Measurements from ENCODE around the gene GBP2. TPM values are rescaled to one million over a fixed set of nuclear protein-coding genes. Genes with fewer than 3 reads are reported as not detected.
A peak's percentile ranks its signal among the peaks of the same experiment; 100 is the strongest.
"Not testable (repeated sequence)": the region's sequence is repeated elsewhere in the genome, so short reads cannot be mapped to it uniquely, and the experiment has no call there.

The GBP2 gene
- total RNA-seq, 2 donors from 2014 or later = 309 to 356 TPM

DNA sequence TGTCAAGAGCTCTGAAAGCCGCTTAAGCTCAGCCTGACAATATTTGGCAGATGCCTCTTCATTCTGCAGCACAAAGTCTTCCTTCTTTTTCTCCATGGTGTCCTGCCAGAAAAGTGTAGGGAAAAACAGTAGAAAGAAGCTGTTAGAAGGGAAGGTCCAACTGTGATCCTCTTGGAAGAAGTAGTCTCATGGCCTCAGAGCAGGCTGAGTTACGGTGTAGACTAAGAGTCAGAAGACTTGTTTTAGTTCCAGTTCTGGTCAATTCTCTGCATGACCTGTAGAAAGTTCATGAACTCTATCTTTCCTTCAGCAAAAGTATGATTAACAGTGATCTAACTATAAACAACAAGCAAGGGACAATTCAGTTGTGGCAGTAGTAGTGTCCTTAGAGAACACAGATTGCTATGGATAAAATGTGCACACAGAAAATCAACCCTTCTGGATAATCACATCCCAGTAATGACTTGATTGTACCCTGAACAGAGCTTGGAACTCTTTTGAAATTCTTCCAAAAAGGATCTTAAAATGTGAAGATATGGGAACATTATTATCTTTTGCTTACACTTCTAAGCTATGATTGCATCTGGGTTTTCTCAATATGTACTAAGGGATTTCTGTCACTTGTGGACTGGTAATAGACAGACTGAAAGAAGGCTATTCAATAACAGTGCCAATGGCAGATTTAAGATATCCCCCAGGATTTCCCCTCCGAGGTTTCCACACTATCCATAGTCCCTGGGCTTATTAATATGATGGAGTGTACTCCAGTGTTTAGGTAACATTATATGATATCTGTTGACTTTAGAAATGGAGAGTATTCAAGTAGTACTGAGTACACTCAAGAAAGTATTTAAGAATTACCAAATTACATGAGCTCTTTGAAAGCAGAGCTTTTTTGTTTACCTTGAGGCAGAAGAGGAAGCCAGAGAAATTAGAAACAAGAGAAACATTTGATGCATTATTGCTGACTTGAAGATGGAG is 22.1 kb upstream of the GBP2 start:
- Mint-ChIP-seq H3K27ac (peak overlapping the region; percentile 66), H3K4me3 (no peak overlapping the region), H3K36me3 (ENCODE audit: insufficient read depth in 2 of 2) (no peaks in the 10 kb centered on the region), H3K27me3 (ENCODE audit: low read depth) (no peaks in the 10 kb centered on the region), H3K9me3 (no peaks in the 10 kb centered on the region), H3K4me1 (ENCODE audit: low read depth) (peaks cover 4% of the 10 kb centered on the region)
- DNase-seq = no peak
- ATAC-seq (replicated peaks in 1 of 2) = no peak

DNA sequence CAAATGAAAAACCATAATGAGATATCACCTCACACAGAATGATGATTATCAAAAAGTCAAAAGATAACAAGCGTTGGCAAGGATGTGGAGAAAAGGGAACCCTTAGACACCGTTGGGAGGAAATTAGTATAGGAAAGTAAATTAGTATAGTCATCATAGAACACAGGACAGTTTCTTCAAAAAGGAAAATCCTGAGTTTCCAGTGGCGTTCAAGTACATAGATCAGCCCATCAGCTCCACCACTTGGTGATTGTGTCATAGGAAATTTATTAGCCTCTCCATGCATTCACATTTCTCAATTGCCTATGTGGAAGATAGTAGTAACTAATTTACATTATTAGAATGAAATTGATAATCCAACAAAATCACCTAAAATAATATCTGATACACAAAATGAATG is 20.8 kb upstream of the GBP2 start:
- no peaks in the 10 kb centered on the region for H3K9me3 Mint-ChIP-seq
- peaks cover 2% of the 10 kb centered on the region for H3K4me1 Mint-ChIP-seq (ENCODE audit: low read depth)
- H3K4me3 Mint-ChIP-seq = no peak overlapping the region
- H3K36me3 Mint-ChIP-seq (ENCODE audit: insufficient read depth in 2 of 2) = no peaks in the 10 kb centered on the region
- DNase-seq = no peak
- no peak for ATAC-seq (replicated peaks in 1 of 2)
- no peak overlapping the region for H3K27ac Mint-ChIP-seq
- no peaks in the 10 kb centered on the region for H3K27me3 Mint-ChIP-seq (ENCODE audit: low read depth)

GRCh38 chr1:89143484-89143883 is 17.6 kb upstream of the GBP2 start:
- no peak for ATAC-seq (replicated peaks in 1 of 2)
- peaks cover 0 to 4% of the 10 kb centered on the region in 2 donors for H3K36me3 Mint-ChIP-seq (ENCODE audit: insufficient read depth in 2 of 2)

DNA sequence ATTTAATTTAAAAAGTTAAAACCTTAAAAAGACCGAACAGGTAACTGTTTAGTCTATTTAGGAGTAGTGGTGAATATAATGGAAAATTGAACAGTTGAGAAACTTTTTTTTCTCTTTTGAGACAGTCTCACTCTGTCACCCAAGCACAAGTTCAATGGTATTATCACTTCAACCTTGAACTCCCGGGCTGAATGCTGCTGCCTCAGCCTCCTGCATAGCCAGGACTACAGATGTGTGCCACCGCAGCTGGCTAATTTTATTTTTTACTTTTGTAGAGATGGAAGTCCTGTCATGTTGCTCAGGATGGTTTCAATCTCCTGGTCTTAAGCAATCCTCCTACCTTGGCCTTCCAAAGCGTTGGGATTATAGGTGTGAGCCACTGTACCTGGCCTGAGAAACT is 16.2 kb upstream of the GBP2 start:
- Mint-ChIP-seq H3K9me3 (peaks cover 0 to 3% of the 10 kb centered on the region in 2 donors), H3K4me1 (ENCODE audit: low read depth) (peaks cover 13% of the 10 kb centered on the region), H3K27me3 (ENCODE audit: low read depth) (no peaks in the 10 kb centered on the region), H3K27ac (no peak overlapping the region), H3K36me3 (ENCODE audit: insufficient read depth in 2 of 2) (peaks cover 0 to 5% of the 10 kb centered on the region in 2 donors), H3K4me3 (no peak overlapping the region)
- DNase-seq (no peak), ATAC-seq (replicated peaks in 1 of 2) (no peak)

More at GRCh38 chr1:89143484-89143883, 17.6 kb upstream of the GBP2 start:
- H3K9me3 Mint-ChIP-seq = no peaks in the 10 kb centered on the region
- no peak overlapping the region for H3K4me3 Mint-ChIP-seq
- peaks cover 13% of the 10 kb centered on the region for H3K4me1 Mint-ChIP-seq (ENCODE audit: low read depth)
- H3K27me3 Mint-ChIP-seq (ENCODE audit: low read depth) = no peaks in the 10 kb centered on the region
- no peak overlapping the region for H3K27ac Mint-ChIP-seq
- no peak for DNase-seq

DNA sequence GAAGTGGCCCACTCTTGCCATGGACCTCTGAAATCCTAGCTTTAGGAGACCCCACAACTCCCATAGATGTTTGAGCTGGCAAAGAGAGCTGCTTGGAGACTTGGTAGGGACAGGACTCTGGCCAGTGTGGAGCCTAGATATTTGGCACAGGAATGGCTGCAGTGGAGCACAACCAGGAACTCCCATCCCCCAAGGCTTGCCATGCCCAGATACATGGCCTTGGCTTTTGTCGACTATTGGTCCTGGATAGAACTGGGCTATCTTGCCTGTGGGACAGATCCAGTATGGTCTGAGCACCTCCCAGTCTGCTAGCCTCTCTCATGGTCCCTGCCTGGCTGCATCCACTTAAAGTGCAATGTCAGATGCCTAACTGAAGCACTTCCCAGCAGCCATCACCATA is 7.8 kb upstream of the GBP2 start:
- DNase-seq (no peak), ATAC-seq (replicated peaks in 1 of 2) (no peak)
- H3K4me3 Mint-ChIP-seq = no peak overlapping the region
- no peak overlapping the region for H3K27ac Mint-ChIP-seq
- peaks cover 23% of the 10 kb centered on the region for H3K4me1 Mint-ChIP-seq (ENCODE audit: low read depth)
- H3K9me3 Mint-ChIP-seq = peaks cover 3 to 12% of the 10 kb centered on the region in 2 donors
- H3K27me3 Mint-ChIP-seq (ENCODE audit: low read depth) = no peaks in the 10 kb centered on the region
- peaks cover 7 to 10% of the 10 kb centered on the region in 2 donors for H3K36me3 Mint-ChIP-seq (ENCODE audit: insufficient read depth in 2 of 2)

GRCh38 chr1:89130716-89131115 is 4.8 kb upstream of the GBP2 start:
- ATAC-seq (replicated peaks in 1 of 2) = no peak
- Mint-ChIP-seq H3K4me3 (no peak overlapping the region), H3K27me3 (ENCODE audit: low read depth) (no peaks in the 10 kb centered on the region)

GRCh38 chr1:89129911-89130310 is 4.0 kb upstream of the GBP2 start:
- no peak for DNase-seq
- Mint-ChIP-seq H3K27ac (peak overlapping the region; percentile 99), H3K4me3 (no peak overlapping the region), H3K9me3 (peaks cover 3 to 5% of the 10 kb centered on the region in 2 donors), H3K36me3 (ENCODE audit: insufficient read depth in 2 of 2) (peaks cover 17% of the 10 kb centered on the region in 2 donors), H3K27me3 (ENCODE audit: low read depth) (no peaks in the 10 kb centered on the region), H3K4me1 (ENCODE audit: low read depth) (peaks cover 40% of the 10 kb centered on the region)
- ATAC-seq (replicated peaks in 1 of 2) = no peak

More at GRCh38 chr1:89130716-89131115, 4.8 kb upstream of the GBP2 start:
- Mint-ChIP-seq H3K9me3 (peaks cover 3 to 8% of the 10 kb centered on the region in 2 donors), H3K36me3 (ENCODE audit: insufficient read depth in 2 of 2) (peaks cover 11 to 14% of the 10 kb centered on the region in 2 donors), H3K4me1 (ENCODE audit: low read depth) (peaks cover 42% of the 10 kb centered on the region), H3K27ac (no peak overlapping the region)
- DNase-seq = no peak

DNA sequence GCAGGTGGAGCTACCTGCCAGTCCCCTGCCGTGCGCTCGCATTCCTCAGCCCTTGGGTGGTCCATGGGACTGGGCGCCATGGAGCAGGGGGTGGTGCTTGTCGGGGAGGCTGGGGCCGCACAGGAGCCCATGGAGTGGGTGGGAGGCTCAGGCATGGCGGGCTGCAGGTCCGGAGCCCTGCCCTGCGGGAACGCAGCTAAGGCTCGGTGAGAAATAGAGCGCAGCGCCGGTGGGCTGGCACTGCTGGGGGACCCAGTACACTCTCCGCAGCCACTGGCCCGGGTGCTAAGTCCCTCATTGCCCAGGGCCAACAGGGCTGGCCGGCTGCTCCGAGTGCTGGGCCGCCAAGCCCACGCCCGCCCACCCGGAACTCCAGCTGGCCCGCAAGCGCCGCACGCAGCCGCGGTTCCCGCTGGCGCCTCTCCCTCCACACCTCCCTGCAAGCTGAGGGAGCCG is 2.1 kb upstream of the GBP2 start:
- H3K9me3 Mint-ChIP-seq; H3K27ac Mint-ChIP-seq; ATAC-seq (replicated peaks in 1 of 2); DNase-seq; H3K27me3 Mint-ChIP-seq (ENCODE audit: low read depth): not testable (repeated sequence)
- H3K36me3 Mint-ChIP-seq (ENCODE audit: insufficient read depth in 2 of 2) = peaks cover 19 to 29% of the 10 kb centered on the region in 2 donors
- peak overlapping the region; percentile 37 to 65 for H3K4me3 Mint-ChIP-seq
- H3K4me1 Mint-ChIP-seq (ENCODE audit: low read depth) = peaks cover 46% of the 10 kb centered on the region

- H3K27ac Mint-ChIP-seq = peak overlapping the region; percentile 98
- ATAC-seq (replicated peaks in 1 of 2) (peak; percentile 68 to 73), DNase-seq (peak; percentile 88 to 89)
- H3K27me3 Mint-ChIP-seq (ENCODE audit: low read depth); H3K9me3 Mint-ChIP-seq: not testable (repeated sequence)
- H3K4me3 Mint-ChIP-seq = peak overlapping the region; percentile 92 to 99
- H3K36me3 Mint-ChIP-seq (ENCODE audit: insufficient read depth in 2 of 2) = peaks cover 26 to 39% of the 10 kb centered on the region in 2 donors
- H3K4me1 Mint-ChIP-seq (ENCODE audit: low read depth) = peaks cover 57% of the 10 kb centered on the region
Measured at GRCh38 chr1:89126602-89127565, 970 bp upstream of the GBP2 start.

DNA sequence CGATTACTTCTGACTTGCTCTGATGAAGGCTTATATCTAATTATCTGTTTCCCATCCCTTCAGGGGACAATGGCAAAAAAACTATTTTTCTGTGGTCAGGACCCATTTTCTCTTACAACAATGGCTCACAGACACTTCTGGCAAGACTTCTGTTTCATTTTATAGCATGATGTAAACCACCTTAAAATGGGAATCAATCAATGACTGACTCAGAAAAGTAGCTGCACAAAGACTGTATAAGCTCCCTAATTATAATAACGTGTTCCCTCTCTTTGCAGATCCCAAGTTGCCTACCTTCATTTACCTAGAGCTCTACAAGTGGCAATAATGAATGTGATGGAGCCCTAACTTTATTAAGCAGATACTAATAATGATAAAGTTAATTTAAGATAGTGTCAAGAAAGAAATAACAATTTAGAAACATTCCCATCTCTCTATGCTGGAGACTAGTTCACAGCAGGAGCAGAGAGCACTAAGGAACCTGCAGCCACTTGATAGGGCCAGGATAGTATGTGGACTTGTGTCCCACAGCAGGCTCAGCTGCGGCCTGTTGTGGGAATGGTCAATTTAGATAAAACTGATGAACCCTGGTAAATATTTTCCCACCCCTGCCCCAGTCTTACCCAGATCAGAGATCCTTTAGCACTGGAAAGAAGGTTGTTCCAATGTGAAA is 538 bp downstream of the GBP2 start:
- no peaks in the 10 kb centered on the region for H3K27me3 Mint-ChIP-seq (ENCODE audit: low read depth)
- peak overlapping the region; percentile 97 to 99 for H3K4me3 Mint-ChIP-seq
- ATAC-seq (replicated peaks in 1 of 2) = peak in 1 of 2 donors; percentile 8
- peaks cover 31 to 43% of the 10 kb centered on the region in 2 donors for H3K36me3 Mint-ChIP-seq (ENCODE audit: insufficient read depth in 2 of 2)
- H3K4me1 Mint-ChIP-seq (ENCODE audit: low read depth) = peaks cover 59% of the 10 kb centered on the region
- no peak for DNase-seq
- H3K9me3 Mint-ChIP-seq = peaks cover 0 to 3% of the 10 kb centered on the region in 2 donors
- peak overlapping the region; percentile 98 for H3K27ac Mint-ChIP-seq

DNA sequence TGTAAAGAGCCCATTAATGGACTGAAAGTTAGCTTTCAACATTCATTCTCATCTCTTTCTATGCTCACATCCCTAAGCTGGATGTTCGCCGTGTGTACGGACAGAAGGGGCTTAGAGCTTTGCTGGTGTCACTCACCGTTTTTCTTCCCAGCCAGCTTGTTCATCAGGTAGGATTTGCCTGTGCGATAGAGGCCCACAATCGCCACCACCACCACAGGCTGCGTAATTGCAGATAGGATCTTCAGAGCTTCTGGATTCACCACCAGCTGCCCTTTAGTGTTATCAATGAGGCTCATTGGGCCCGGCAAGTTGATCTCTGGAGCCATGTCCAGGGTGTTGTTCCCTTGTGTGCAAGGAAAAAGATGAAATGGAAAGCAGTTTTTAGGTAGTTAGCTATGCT is 4.3 kb downstream of the GBP2 start:
- DNase-seq (no peak), ATAC-seq (replicated peaks in 1 of 2) (no peak)
- Mint-ChIP-seq H3K9me3 (no peaks in the 10 kb centered on the region), H3K27me3 (ENCODE audit: low read depth) (no peaks in the 10 kb centered on the region), H3K4me1 (ENCODE audit: low read depth) (peaks cover 30% of the 10 kb centered on the region), H3K36me3 (ENCODE audit: insufficient read depth in 2 of 2) (peaks cover 26 to 41% of the 10 kb centered on the region in 2 donors), H3K27ac (peak overlapping the region; percentile 98), H3K4me3 (peak overlapping the region in 1 of 2 donors; percentile 97)

- H3K4me3 Mint-ChIP-seq = no peak overlapping the region
- peaks cover 37% of the 10 kb centered on the region for H3K4me1 Mint-ChIP-seq (ENCODE audit: low read depth)
- no peak for DNase-seq
- peaks cover 26 to 47% of the 10 kb centered on the region in 2 donors for H3K36me3 Mint-ChIP-seq (ENCODE audit: insufficient read depth in 2 of 2)
- H3K27me3 Mint-ChIP-seq (ENCODE audit: low read depth) = no peaks in the 10 kb centered on the region
- peak overlapping the region; percentile 57 for H3K27ac Mint-ChIP-seq
- ATAC-seq (replicated peaks in 1 of 2) = peak; percentile 25 to 64
- peaks cover 0 to 3% of the 10 kb centered on the region in 2 donors for H3K9me3 Mint-ChIP-seq
Measured at GRCh38 chr1:89114662-89115061, 11.3 kb downstream of the GBP2 start.
